HEK293 (cell line): ENCODE data around the gene FIGN.

Source experiments
- CTCF ChIA-PET: fragments of 350-600 bp; formaldehyde crosslinking; extraction: SDS; loops from one replicate; lab custom pipeline; 2021; ENCODE audit warnings: antibody characterized with exemption; lab: Yijun Ruan, JAX
- POLR2A ChIA-PET: fragments of 300-600 bp; formaldehyde crosslinking; extraction: SDS; loops from one replicate; lab custom pipeline; 2020; ENCODE audit warnings: antibody characterized with exemption, inconsistent platforms; lab: Yijun Ruan, JAX
- H3K27ac ChIP-seq: fragments of 200-500 bp; sonication (Bioruptor generic); 2 replicates; pipeline ENCODE4 v1.5.1; 2014; ENCODE audit warnings: low read depth, low read length, control low read depth, inconsistent platforms; ENCODE audit errors: extremely low read depth
- H3K36me3 ChIP-seq, 2 experiments: fragments of 200-500 bp in 1 of 2; sonication (Bioruptor generic) in 1 of 2; 1 replicate in 1 of 2; 2 replicates in 1 of 2; pipeline ENCODE4 v1.5.1; 2014 to 2017; ENCODE audit warnings: inconsistent platforms in 2 of 2, low read length in 2 of 2; ENCODE audit not compliant: control insufficient read depth in 2 of 2, insufficient read depth in 1 of 2
- H3K4me1 ChIP-seq: fragments of 200-500 bp; sonication (Bioruptor generic); 2 replicates; pipeline ENCODE4 v1.5.1; 2014; ENCODE audit warnings: mild to moderate bottlenecking, low read length, inconsistent platforms; ENCODE audit not compliant: control insufficient read depth, insufficient read depth
- H3K4me3 ChIP-seq: 2 replicates; pipeline ENCODE4 v1.5.1; 2011; ENCODE audit warnings: low read depth, mild to moderate bottlenecking, control low read depth, low read length, moderate library complexity
- H3K9me3 ChIP-seq: fragments of 200-500 bp; sonication (Bioruptor generic); 2 replicates; pipeline ENCODE4 v1.5.1; 2014; ENCODE audit warnings: low read depth, low read length, inconsistent platforms; ENCODE audit not compliant: control insufficient read depth, insufficient read depth
- HOXA7 ChIP-seq: sonication (generic); formaldehyde crosslinking; IDR thresholded peaks from 2 replicates; pipeline ENCODE4 v1.8.1; 2022; ENCODE audit warnings: missing genetic modification reagents, borderline replicate concordance
- KLF9 ChIP-seq: fragments of 450-650 bp; formaldehyde crosslinking; IDR thresholded peaks from 2 replicates; pipeline ENCODE4 v1.5.1; 2016; ENCODE audit warnings: missing biosample characterization, missing genetic modification characterization, low read depth
- PRDM4 ChIP-seq: fragments of 450-650 bp; formaldehyde crosslinking; IDR thresholded peaks from 2 replicates; pipeline ENCODE4 v1.5.1; 2017; ENCODE audit warnings: missing biosample characterization, missing genetic modification characterization
- SETDB1 ChIP-seq: IDR thresholded peaks from one replicate; pipeline ENCODE4 v1.6.1; 2017; ENCODE audit warnings: mild to moderate bottlenecking, low read length, moderate library complexity, mixed read lengths; ENCODE audit not compliant: insufficient read length
- YY1 ChIP-seq: fragments of 450-650 bp; formaldehyde crosslinking; IDR thresholded peaks from 2 replicates; pipeline ENCODE4 v1.5.1; 2018; ENCODE audit warnings: missing biosample characterization, missing genetic modification characterization
- ZFP37 ChIP-seq: fragments of 450-650 bp; formaldehyde crosslinking; IDR thresholded peaks from 2 replicates; pipeline ENCODE4 v1.5.1; 2016; ENCODE audit warnings: missing biosample characterization, missing genetic modification characterization
- ZFP69B ChIP-seq: fragments of 450-650 bp; formaldehyde crosslinking; IDR thresholded peaks from 2 replicates; pipeline ENCODE4 v1.5.1; 2016; ENCODE audit warnings: missing biosample characterization, missing genetic modification characterization
- ZNF169 ChIP-seq: fragments of 450-650 bp; formaldehyde crosslinking; IDR thresholded peaks from 2 replicates; pipeline ENCODE4 v1.5.1; 2016; ENCODE audit warnings: missing biosample characterization, missing genetic modification characterization
- ZNF366 ChIP-seq: fragments of 450-650 bp; formaldehyde crosslinking; conservative IDR thresholded peaks from 2 replicates; pipeline ENCODE4 v1.5.1; 2016; ENCODE audit warnings: missing biosample characterization, missing genetic modification characterization
- ZNF549 ChIP-seq: fragments of 450-650 bp; IDR thresholded peaks from 2 replicates; pipeline ENCODE4 v1.5.1; 2018; ENCODE audit warnings: missing biosample characterization, missing genetic modification characterization, mild to moderate bottlenecking, inconsistent platforms, moderate library complexity
- ZNF621 ChIP-seq: fragments of 450-650 bp; formaldehyde crosslinking; IDR thresholded peaks from 2 replicates; pipeline ENCODE4 v1.5.1; 2017; ENCODE audit warnings: missing biosample characterization, missing genetic modification characterization
- ZNF626 ChIP-seq: fragments of 450-650 bp; sonication (Bioruptor Pico); formaldehyde crosslinking; IDR thresholded peaks from 2 replicates; pipeline ENCODE4 v1.5.1; 2018; ENCODE audit warnings: missing biosample characterization, missing genetic modification characterization, inconsistent platforms
- ZNF654 ChIP-seq: fragments of 450-650 bp; formaldehyde crosslinking; IDR thresholded peaks from 2 replicates; pipeline ENCODE4 v1.5.1; 2016; ENCODE audit warnings: low read depth, missing biosample characterization, missing genetic modification characterization
- ZNF76 ChIP-seq: fragments of 450-650 bp; formaldehyde crosslinking; IDR thresholded peaks from 2 replicates; pipeline ENCODE4; 2016; ENCODE audit warnings: low read depth, missing biosample characterization, missing genetic modification characterization, borderline replicate concordance
- ZNF777 ChIP-seq: fragments of 450-650 bp; formaldehyde crosslinking; IDR thresholded peaks from 2 replicates; pipeline ENCODE4 v1.5.1; 2017; ENCODE audit warnings: missing biosample characterization, missing genetic modification characterization, borderline replicate concordance
- ZNF785 ChIP-seq: fragments of 450-650 bp; formaldehyde crosslinking; IDR thresholded peaks from 2 replicates; pipeline ENCODE4 v1.5.1; 2016; ENCODE audit warnings: missing biosample characterization, missing genetic modification characterization
- ZNF792 ChIP-seq: fragments of 450-650 bp; formaldehyde crosslinking; IDR thresholded peaks from 2 replicates; pipeline ENCODE4 v1.5.1; 2016; ENCODE audit warnings: missing biosample characterization, missing genetic modification characterization
- ZSCAN4 ChIP-seq: fragments of 450-650 bp; formaldehyde crosslinking; IDR thresholded peaks from 2 replicates; pipeline ENCODE4 v1.5.1; 2017; ENCODE audit warnings: missing biosample characterization, missing genetic modification characterization
- TF ChIP-seq, protein P1 (sequence below): fragments of 450-650 bp; formaldehyde crosslinking; IDR thresholded peaks from 2 replicates; pipeline ENCODE4 v1.5.1; 2016; ENCODE audit warnings: missing biosample characterization, missing genetic modification characterization
- TF ChIP-seq, protein P2 (sequence below): fragments of 450-650 bp; formaldehyde crosslinking; IDR thresholded peaks from 2 replicates; pipeline ENCODE4 v1.5.1; 2016; ENCODE audit warnings: missing biosample characterization, missing genetic modification characterization
- TF ChIP-seq, protein P3 (sequence below): fragments of 450-650 bp; formaldehyde crosslinking; IDR thresholded peaks from 2 replicates; pipeline ENCODE4 v1.5.1; 2016; ENCODE audit warnings: missing biosample characterization, missing genetic modification characterization

Gene FIGN

GRCh38 chr2:163592954-163593622, 142.7 kb downstream of the FIGN start:
- POLR2A ChIA-PET: no interaction called here
- H3K4me3 ChIP-seq: no peak overlapping the region
- no peaks in the 10 kb centered on the region for H3K9me3 ChIP-seq

GRCh38 chr2:163591461-163591860, 144.3 kb downstream of the FIGN start:
- TF ChIP-seq KLF9 (tag by site-specific recombination) (no peak), ZNF777 (tag by site-specific recombination) (no peak), ZNF792 (tag by site-specific recombination) (no peak), HOXA7 (no peak), ZNF366 (tag by site-specific recombination) (no peak)
- Histone ChIP-seq H3K36me3 (no peaks in the 10 kb centered on the region), H3K9me3 (no peaks in the 10 kb centered on the region), H3K4me1 (peaks cover 3% of the 10 kb centered on the region; the same call in 1 of the 2 replicates), H3K4me3 (no peak overlapping the region), H3K27ac (no peak overlapping the region)
- ChIA-PET POLR2A (no interaction called here), CTCF (interaction anchor here (0.6 kb wide), 1 partner anchor 288 kb away, joined by 3 read pairs; no protein-coding TSS in a partner anchor)

More at GRCh38 chr2:163592954-163593622, 142.7 kb downstream of the FIGN start:
- CTCF ChIA-PET: interaction anchor here (0.7 kb wide), 1 partner anchor 468 kb away, joined by 3 read pairs; no protein-coding TSS in a partner anchor
- Histone ChIP-seq H3K27ac (no peak overlapping the region), H3K36me3 (no peaks in the 10 kb centered on the region), H3K4me1 (peaks cover 3% of the 10 kb centered on the region; the same call in 1 of the 2 replicates)
- TF ChIP-seq ZNF549 (tag by site-specific recombination): no peak

GRCh38 chr2:163580757-163581156, 155.1 kb downstream of the FIGN start:
- no peaks in the 10 kb centered on the region for H3K4me1 ChIP-seq
- ChIA-PET POLR2A (no interaction called here), CTCF (no interaction called here)
- no peak overlapping the region for H3K27ac ChIP-seq
- no peaks in the 10 kb centered on the region for H3K9me3 ChIP-seq
- H3K36me3 ChIP-seq: no peaks in the 10 kb centered on the region
- no peak overlapping the region for H3K4me3 ChIP-seq
- TF ChIP-seq ZNF785 (tag by site-specific recombination) (no peak), ZNF621 (tag by site-specific recombination) (no peak), SETDB1 (no peak), ZNF626 (no peak), ZFP69B (no peak), ZNF76 (tag by site-specific recombination) (no peak), ZSCAN4 (tag by site-specific recombination) (no peak), YY1 (tag by site-specific recombination) (no peak), ZFP37 (tag by site-specific recombination) (no peak), ZNF654 (tag by site-specific recombination) (no peak), ZNF169 (tag by site-specific recombination) (no peak), PRDM4 (no peak)
- TF ChIP-seq, protein P1, sequence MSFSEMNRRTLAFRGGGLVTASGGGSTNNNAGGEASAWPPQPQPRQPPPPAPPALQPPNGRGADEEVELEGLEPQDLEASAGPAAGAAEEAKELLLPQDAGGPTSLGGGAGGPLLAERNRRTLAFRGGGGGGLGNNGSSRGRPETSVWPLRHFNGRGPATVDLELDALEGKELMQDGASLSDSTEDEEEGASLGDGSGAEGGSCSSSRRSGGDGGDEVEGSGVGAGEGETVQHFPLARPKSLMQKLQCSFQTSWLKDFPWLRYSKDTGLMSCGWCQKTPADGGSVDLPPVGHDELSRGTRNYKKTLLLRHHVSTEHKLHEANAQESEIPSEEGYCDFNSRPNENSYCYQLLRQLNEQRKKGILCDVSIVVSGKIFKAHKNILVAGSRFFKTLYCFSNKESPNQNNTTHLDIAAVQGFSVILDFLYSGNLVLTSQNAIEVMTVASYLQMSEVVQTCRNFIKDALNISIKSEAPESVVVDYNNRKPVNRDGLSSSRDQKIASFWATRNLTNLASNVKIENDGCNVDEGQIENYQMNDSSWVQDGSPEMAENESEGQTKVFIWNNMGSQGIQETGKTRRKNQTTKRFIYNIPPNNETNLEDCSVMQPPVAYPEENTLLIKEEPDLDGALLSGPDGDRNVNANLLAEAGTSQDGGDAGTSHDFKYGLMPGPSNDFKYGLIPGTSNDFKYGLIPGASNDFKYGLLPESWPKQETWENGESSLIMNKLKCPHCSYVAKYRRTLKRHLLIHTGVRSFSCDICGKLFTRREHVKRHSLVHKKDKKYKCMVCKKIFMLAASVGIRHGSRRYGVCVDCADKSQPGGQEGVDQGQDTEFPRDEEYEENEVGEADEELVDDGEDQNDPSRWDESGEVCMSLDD (tag by site-specific recombination): no peak
- TF ChIP-seq, protein P2, sequence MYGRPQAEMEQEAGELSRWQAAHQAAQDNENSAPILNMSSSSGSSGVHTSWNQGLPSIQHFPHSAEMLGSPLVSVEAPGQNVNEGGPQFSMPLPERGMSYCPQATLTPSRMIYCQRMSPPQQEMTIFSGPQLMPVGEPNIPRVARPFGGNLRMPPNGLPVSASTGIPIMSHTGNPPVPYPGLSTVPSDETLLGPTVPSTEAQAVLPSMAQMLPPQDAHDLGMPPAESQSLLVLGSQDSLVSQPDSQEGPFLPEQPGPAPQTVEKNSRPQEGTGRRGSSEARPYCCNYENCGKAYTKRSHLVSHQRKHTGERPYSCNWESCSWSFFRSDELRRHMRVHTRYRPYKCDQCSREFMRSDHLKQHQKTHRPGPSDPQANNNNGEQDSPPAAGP (tag by site-specific recombination): no peak
- TF ChIP-seq, protein P3, sequence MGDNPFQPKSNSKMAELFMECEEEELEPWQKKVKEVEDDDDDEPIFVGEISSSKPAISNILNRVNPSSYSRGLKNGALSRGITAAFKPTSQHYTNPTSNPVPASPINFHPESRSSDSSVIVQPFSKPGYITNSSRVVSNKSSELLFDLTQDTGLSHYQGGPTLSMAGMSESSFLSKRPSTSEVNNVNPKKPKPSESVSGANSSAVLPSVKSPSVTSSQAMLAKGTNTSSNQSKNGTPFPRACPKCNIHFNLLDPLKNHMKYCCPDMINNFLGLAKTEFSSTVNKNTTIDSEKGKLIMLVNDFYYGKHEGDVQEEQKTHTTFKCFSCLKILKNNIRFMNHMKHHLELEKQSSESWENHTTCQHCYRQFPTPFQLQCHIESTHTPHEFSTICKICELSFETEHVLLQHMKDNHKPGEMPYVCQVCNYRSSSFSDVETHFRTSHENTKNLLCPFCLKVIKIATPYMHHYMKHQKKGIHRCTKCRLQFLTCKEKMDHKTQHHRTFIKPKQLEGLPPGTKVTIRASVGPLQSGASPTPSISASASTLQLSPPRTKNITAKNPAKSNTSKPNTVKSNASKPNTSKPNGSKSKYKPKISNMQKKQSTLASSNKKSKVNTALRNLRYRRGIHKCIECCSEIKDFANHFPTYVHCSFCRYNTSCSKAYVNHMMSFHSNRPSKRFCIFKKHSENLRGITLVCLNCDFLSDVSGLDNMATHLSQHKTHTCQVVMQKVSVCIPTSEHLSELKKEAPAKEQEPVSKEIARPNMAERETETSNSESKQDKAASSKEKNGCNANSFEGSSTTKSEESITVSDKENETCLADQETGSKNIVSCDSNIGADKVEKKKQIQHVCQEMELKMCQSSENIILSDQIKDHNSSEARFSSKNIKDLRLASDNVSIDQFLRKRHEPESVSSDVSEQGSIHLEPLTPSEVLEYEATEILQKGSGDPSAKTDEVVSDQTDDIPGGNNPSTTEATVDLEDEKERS (tag by site-specific recombination): no peak
